ENCODE results near the gene ADGRB3. TPM values are rescaled to one million over a fixed set of nuclear protein-coding genes. Genes with fewer than 3 reads are reported as not detected.
"Not testable (repeated sequence)": the region's sequence is repeated elsewhere in the genome, so short reads cannot be mapped to it uniquely, and the experiment has no call there.

ADGRB3 gene
- total RNA-seq, 3 donors from 2014 or later: not detected

GRCh38 chr6:68790128-68790527 lies 155.0 kb downstream of the ADGRB3 start:
- H3K4me1 Mint-ChIP-seq (ENCODE audit: low read depth); H3K9me3 Mint-ChIP-seq; H3K27me3 Mint-ChIP-seq (ENCODE audit: low read depth); DNase-seq; H3K4me3 Mint-ChIP-seq; ATAC-seq; H3K36me3 Mint-ChIP-seq (ENCODE audit: insufficient read depth): not testable (repeated sequence)

GRCh38 chr6:68814976-68815375 lies 179.9 kb downstream of the ADGRB3 start:
- not testable (repeated sequence) for ATAC-seq; H3K4me3 Mint-ChIP-seq; H3K36me3 Mint-ChIP-seq (ENCODE audit: insufficient read depth); DNase-seq; H3K4me1 Mint-ChIP-seq (ENCODE audit: low read depth); H3K27me3 Mint-ChIP-seq (ENCODE audit: low read depth); H3K9me3 Mint-ChIP-seq

- no peaks in the 10 kb centered on the region for H3K27me3 Mint-ChIP-seq (ENCODE audit: low read depth)
- no peaks in the 10 kb centered on the region for H3K9me3 Mint-ChIP-seq
- H3K4me3 Mint-ChIP-seq: no peak overlapping the region
- ATAC-seq (no peak), DNase-seq (no peak)
- no peaks in the 10 kb centered on the region for H3K36me3 Mint-ChIP-seq (ENCODE audit: insufficient read depth)
- H3K4me1 Mint-ChIP-seq (ENCODE audit: low read depth): no peaks in the 10 kb centered on the region
These were observed 191.4 kb downstream of the ADGRB3 start for GRCh38 chr6:68826501-68826900.

GRCh38 chr6:68834551-68834950 lies 199.5 kb downstream of the ADGRB3 start:
- Mint-ChIP-seq H3K36me3 (ENCODE audit: insufficient read depth) (no peaks in the 10 kb centered on the region), H3K9me3 (peaks cover 7% of the 10 kb centered on the region), H3K4me3 (no peak overlapping the region), H3K27me3 (ENCODE audit: low read depth) (no peaks in the 10 kb centered on the region), H3K4me1 (ENCODE audit: low read depth) (no peaks in the 10 kb centered on the region)
- no peak for DNase-seq
- no peak for ATAC-seq

GRCh38 chr6:68838571-68838970 lies 203.5 kb downstream of the ADGRB3 start:
- H3K9me3 Mint-ChIP-seq: peaks cover 8% of the 10 kb centered on the region
- no peak for ATAC-seq
- no peak for DNase-seq
- H3K4me3 Mint-ChIP-seq: no peak overlapping the region
- no peaks in the 10 kb centered on the region for H3K36me3 Mint-ChIP-seq (ENCODE audit: insufficient read depth)
- no peaks in the 10 kb centered on the region for H3K27me3 Mint-ChIP-seq (ENCODE audit: low read depth)
- H3K4me1 Mint-ChIP-seq (ENCODE audit: low read depth): no peaks in the 10 kb centered on the region

GRCh38 chr6:68852791-68853190 lies 217.7 kb downstream of the ADGRB3 start:
- ATAC-seq: no peak
- no peaks in the 10 kb centered on the region for H3K4me1 Mint-ChIP-seq (ENCODE audit: low read depth)
- H3K4me3 Mint-ChIP-seq: no peak overlapping the region
- H3K9me3 Mint-ChIP-seq: peaks cover 5% of the 10 kb centered on the region
- no peak for DNase-seq
- H3K27me3 Mint-ChIP-seq (ENCODE audit: low read depth): no peaks in the 10 kb centered on the region
- no peaks in the 10 kb centered on the region for H3K36me3 Mint-ChIP-seq (ENCODE audit: insufficient read depth)

- no peak for ATAC-seq
- Mint-ChIP-seq H3K4me3 (no peak overlapping the region), H3K36me3 (ENCODE audit: insufficient read depth) (no peaks in the 10 kb centered on the region), H3K9me3 (peaks cover 27% of the 10 kb centered on the region), H3K4me1 (ENCODE audit: low read depth) (no peaks in the 10 kb centered on the region), H3K27me3 (ENCODE audit: low read depth) (no peaks in the 10 kb centered on the region)
- no peak for DNase-seq
These were observed 224.2 kb downstream of the ADGRB3 start for GRCh38 chr6:68859233-68859632.

- Mint-ChIP-seq H3K9me3 (peaks cover 9% of the 10 kb centered on the region), H3K27me3 (ENCODE audit: low read depth) (no peaks in the 10 kb centered on the region), H3K36me3 (ENCODE audit: insufficient read depth) (no peaks in the 10 kb centered on the region), H3K4me3 (no peak overlapping the region), H3K4me1 (ENCODE audit: low read depth) (no peaks in the 10 kb centered on the region)
- no peak for DNase-seq
- ATAC-seq: no peak
These were observed 233.6 kb downstream of the ADGRB3 start for GRCh38 chr6:68868646-68869045.

GRCh38 chr6:68873236-68873635 lies 238.2 kb downstream of the ADGRB3 start:
- Mint-ChIP-seq H3K36me3 (ENCODE audit: insufficient read depth) (no peaks in the 10 kb centered on the region), H3K27me3 (ENCODE audit: low read depth) (no peaks in the 10 kb centered on the region), H3K4me3 (no peak overlapping the region), H3K4me1 (ENCODE audit: low read depth) (no peaks in the 10 kb centered on the region), H3K9me3 (no peaks in the 10 kb centered on the region)
- DNase-seq (no peak), ATAC-seq (no peak)

GRCh38 chr6:68874747-68875146 lies 239.7 kb downstream of the ADGRB3 start:
- no peak for ATAC-seq
- Mint-ChIP-seq H3K36me3 (ENCODE audit: insufficient read depth) (no peaks in the 10 kb centered on the region), H3K9me3 (no peaks in the 10 kb centered on the region), H3K4me1 (ENCODE audit: low read depth) (no peaks in the 10 kb centered on the region), H3K4me3 (no peak overlapping the region), H3K27me3 (ENCODE audit: low read depth) (no peaks in the 10 kb centered on the region)
- no peak for DNase-seq

GRCh38 chr6:68875403-68875802 lies 240.3 kb downstream of the ADGRB3 start:
- DNase-seq (no peak), ATAC-seq (no peak)
- Mint-ChIP-seq H3K4me3 (no peak overlapping the region), H3K27me3 (ENCODE audit: low read depth) (no peaks in the 10 kb centered on the region), H3K4me1 (ENCODE audit: low read depth) (no peaks in the 10 kb centered on the region), H3K36me3 (ENCODE audit: insufficient read depth) (no peaks in the 10 kb centered on the region), H3K9me3 (no peaks in the 10 kb centered on the region)

- ATAC-seq: no peak
- H3K27me3 Mint-ChIP-seq (ENCODE audit: low read depth): no peaks in the 10 kb centered on the region
- H3K9me3 Mint-ChIP-seq: no peaks in the 10 kb centered on the region
- H3K36me3 Mint-ChIP-seq (ENCODE audit: insufficient read depth): no peaks in the 10 kb centered on the region
- H3K4me3 Mint-ChIP-seq: no peak overlapping the region
- no peak for DNase-seq
- no peaks in the 10 kb centered on the region for H3K4me1 Mint-ChIP-seq (ENCODE audit: low read depth)
These were observed 241.9 kb downstream of the ADGRB3 start for GRCh38 chr6:68876792-68877493.

GRCh38 chr6:68880050-68880813 lies 245.2 kb downstream of the ADGRB3 start:
- DNase-seq (no peak), ATAC-seq (no peak)
- H3K27me3 Mint-ChIP-seq (ENCODE audit: low read depth): no peaks in the 10 kb centered on the region
- no peaks in the 10 kb centered on the region for H3K36me3 Mint-ChIP-seq (ENCODE audit: insufficient read depth)
- no peaks in the 10 kb centered on the region for H3K9me3 Mint-ChIP-seq
- no peak overlapping the region for H3K4me3 Mint-ChIP-seq
- H3K4me1 Mint-ChIP-seq (ENCODE audit: low read depth): no peaks in the 10 kb centered on the region

GRCh38 chr6:68883325-68883724 lies 248.2 kb downstream of the ADGRB3 start:
- DNase-seq; H3K36me3 Mint-ChIP-seq (ENCODE audit: insufficient read depth); H3K4me3 Mint-ChIP-seq; H3K27me3 Mint-ChIP-seq (ENCODE audit: low read depth); ATAC-seq; H3K9me3 Mint-ChIP-seq; H3K4me1 Mint-ChIP-seq (ENCODE audit: low read depth): not testable (repeated sequence)

GRCh38 chr6:68891419-68891818 lies 256.3 kb downstream of the ADGRB3 start:
- Mint-ChIP-seq H3K27me3 (ENCODE audit: low read depth) (no peaks in the 10 kb centered on the region), H3K36me3 (ENCODE audit: insufficient read depth) (no peaks in the 10 kb centered on the region), H3K4me3 (no peak overlapping the region), H3K4me1 (ENCODE audit: low read depth) (no peaks in the 10 kb centered on the region), H3K9me3 (peaks cover 3% of the 10 kb centered on the region)
- DNase-seq: no peak
- ATAC-seq: no peak

All from activated T-cell treated with anti-CD3 and anti-CD28 coated beads, Interleukin-2, amount 50 U/mL, for 4 hours (primary cell).